ENCODE measurements around the gene ZBTB7C.

Gene ZBTB7C

GRCh38 chr18:48099481-48100164, 309.6 kb downstream of the ZBTB7C start:
- H3K27me3 ChIP-seq (ENCODE audit: control insufficient read depth in 1 of 2, insufficient read depth in 2 of 2, low read length in 2 of 2), result no peaks in the 10 kb centered on the region
- H3K9ac ChIP-seq (ENCODE audit: low read length), result no peak overlapping the region
- H3K27ac ChIP-seq (ENCODE audit: low read depth, low read length), result no peak overlapping the region
- no peaks in the 10 kb centered on the region for H3K4me1 ChIP-seq (ENCODE audit: insufficient read depth, low read length)
- no peak overlapping the region for H3K4me3 ChIP-seq (ENCODE audit: low read depth in 1 of 2, low read length in 2 of 2)
- H3K36me3 ChIP-seq (ENCODE audit: insufficient read depth, low read length), result no peaks in the 10 kb centered on the region
- no peaks in the 10 kb centered on the region for H3K9me3 ChIP-seq (ENCODE audit: low read length)

GRCh38 chr18:48098538-48098937, 310.6 kb downstream of the ZBTB7C start:
- no peaks in the 10 kb centered on the region for H3K9me3 ChIP-seq (ENCODE audit: low read length)
- no peaks in the 10 kb centered on the region for H3K36me3 ChIP-seq (ENCODE audit: insufficient read depth, low read length)
- H3K4me3 ChIP-seq (ENCODE audit: low read depth in 1 of 2, low read length in 2 of 2), result no peak overlapping the region
- no peak overlapping the region for H3K27ac ChIP-seq (ENCODE audit: low read depth, low read length)
- no peaks in the 10 kb centered on the region for H3K27me3 ChIP-seq (ENCODE audit: control insufficient read depth in 1 of 2, insufficient read depth in 2 of 2, low read length in 2 of 2)
- H3K9ac ChIP-seq (ENCODE audit: low read length), result no peak overlapping the region
- no peaks in the 10 kb centered on the region for H3K4me1 ChIP-seq (ENCODE audit: insufficient read depth, low read length)

GRCh38 chr18:48098007-48098406, 311.2 kb downstream of the ZBTB7C start:
- Histone ChIP-seq H3K4me1 (ENCODE audit: insufficient read depth, low read length) (no peaks in the 10 kb centered on the region), H3K4me3 (ENCODE audit: low read depth in 1 of 2, low read length in 2 of 2) (no peak overlapping the region), H3K27me3 (ENCODE audit: control insufficient read depth in 1 of 2, insufficient read depth in 2 of 2, low read length in 2 of 2) (no peaks in the 10 kb centered on the region), H3K27ac (ENCODE audit: low read depth, low read length) (no peak overlapping the region), H3K36me3 (ENCODE audit: insufficient read depth, low read length) (no peaks in the 10 kb centered on the region), H3K9ac (ENCODE audit: low read length) (no peak overlapping the region), H3K9me3 (ENCODE audit: low read length) (no peaks in the 10 kb centered on the region)

GRCh38 chr18:48095726-48096125, 313.5 kb downstream of the ZBTB7C start:
- H3K9ac ChIP-seq (ENCODE audit: low read length), result no peak overlapping the region
- no peak overlapping the region for H3K27ac ChIP-seq (ENCODE audit: low read depth, low read length)
- no peak overlapping the region for H3K4me3 ChIP-seq (ENCODE audit: low read depth in 1 of 2, low read length in 2 of 2)
- no peaks in the 10 kb centered on the region for H3K9me3 ChIP-seq (ENCODE audit: low read length)
- no peaks in the 10 kb centered on the region for H3K27me3 ChIP-seq (ENCODE audit: control insufficient read depth in 1 of 2, insufficient read depth in 2 of 2, low read length in 2 of 2)
- H3K4me1 ChIP-seq (ENCODE audit: insufficient read depth, low read length), result no peaks in the 10 kb centered on the region
- no peaks in the 10 kb centered on the region for H3K36me3 ChIP-seq (ENCODE audit: insufficient read depth, low read length)

- H3K4me1 ChIP-seq (ENCODE audit: insufficient read depth, low read length), result no peaks in the 10 kb centered on the region
- H3K9me3 ChIP-seq (ENCODE audit: low read length), result no peaks in the 10 kb centered on the region
- H3K9ac ChIP-seq (ENCODE audit: low read length), result no peak overlapping the region
- H3K36me3 ChIP-seq (ENCODE audit: insufficient read depth, low read length), result no peaks in the 10 kb centered on the region
- no peak overlapping the region for H3K4me3 ChIP-seq (ENCODE audit: low read depth in 1 of 2, low read length in 2 of 2)
- no peaks in the 10 kb centered on the region for H3K27me3 ChIP-seq (ENCODE audit: control insufficient read depth in 1 of 2, insufficient read depth in 2 of 2, low read length in 2 of 2)
- H3K27ac ChIP-seq (ENCODE audit: low read depth, low read length), result no peak overlapping the region
These were observed 316.1 kb downstream of the ZBTB7C start for GRCh38 chr18:48093104-48093503.

GRCh38 chr18:48091869-48092497, 317.2 kb downstream of the ZBTB7C start:
- Histone ChIP-seq H3K9ac (ENCODE audit: low read length) (no peak overlapping the region), H3K27me3 (ENCODE audit: control insufficient read depth in 1 of 2, insufficient read depth in 2 of 2, low read length in 2 of 2) (no peaks in the 10 kb centered on the region), H3K9me3 (ENCODE audit: low read length) (no peaks in the 10 kb centered on the region), H3K36me3 (ENCODE audit: insufficient read depth, low read length) (no peaks in the 10 kb centered on the region), H3K4me1 (ENCODE audit: insufficient read depth, low read length) (no peaks in the 10 kb centered on the region), H3K4me3 (ENCODE audit: low read depth in 1 of 2, low read length in 2 of 2) (no peak overlapping the region), H3K27ac (ENCODE audit: low read depth, low read length) (no peak overlapping the region)

- H3K4me3 ChIP-seq (ENCODE audit: low read depth in 1 of 2, low read length in 2 of 2), result no peak overlapping the region
- no peaks in the 10 kb centered on the region for H3K4me1 ChIP-seq (ENCODE audit: insufficient read depth, low read length)
- no peaks in the 10 kb centered on the region for H3K27me3 ChIP-seq (ENCODE audit: control insufficient read depth in 1 of 2, insufficient read depth in 2 of 2, low read length in 2 of 2)
- H3K9ac ChIP-seq (ENCODE audit: low read length), result no peak overlapping the region
- H3K36me3 ChIP-seq (ENCODE audit: insufficient read depth, low read length), result no peaks in the 10 kb centered on the region
- no peaks in the 10 kb centered on the region for H3K9me3 ChIP-seq (ENCODE audit: low read length)
- no peak overlapping the region for H3K27ac ChIP-seq (ENCODE audit: low read depth, low read length)
These were observed 318.5 kb downstream of the ZBTB7C start for GRCh38 chr18:48090702-48091101.

- Histone ChIP-seq H3K27me3 (ENCODE audit: control insufficient read depth in 1 of 2, insufficient read depth in 2 of 2, low read length in 2 of 2) (no peaks in the 10 kb centered on the region), H3K9me3 (ENCODE audit: low read length) (no peaks in the 10 kb centered on the region), H3K9ac (ENCODE audit: low read length) (no peak overlapping the region), H3K27ac (ENCODE audit: low read depth, low read length) (no peak overlapping the region), H3K4me1 (ENCODE audit: insufficient read depth, low read length) (no peaks in the 10 kb centered on the region), H3K36me3 (ENCODE audit: insufficient read depth, low read length) (no peaks in the 10 kb centered on the region), H3K4me3 (ENCODE audit: low read depth in 1 of 2, low read length in 2 of 2) (no peak overlapping the region)
These were observed 319.2 kb downstream of the ZBTB7C start for GRCh38 chr18:48090021-48090420.

- Histone ChIP-seq H3K4me3 (ENCODE audit: low read depth in 1 of 2, low read length in 2 of 2) (no peak overlapping the region), H3K9me3 (ENCODE audit: low read length) (no peaks in the 10 kb centered on the region), H3K36me3 (ENCODE audit: insufficient read depth, low read length) (no peaks in the 10 kb centered on the region), H3K27ac (ENCODE audit: low read depth, low read length) (no peak overlapping the region), H3K9ac (ENCODE audit: low read length) (no peak overlapping the region), H3K27me3 (ENCODE audit: control insufficient read depth in 1 of 2, insufficient read depth in 2 of 2, low read length in 2 of 2) (no peaks in the 10 kb centered on the region), H3K4me1 (ENCODE audit: insufficient read depth, low read length) (no peaks in the 10 kb centered on the region)
These were observed 323.2 kb downstream of the ZBTB7C start for GRCh38 chr18:48085781-48086487.

- H3K36me3 ChIP-seq (ENCODE audit: insufficient read depth, low read length), result no peaks in the 10 kb centered on the region
- no peak overlapping the region for H3K4me3 ChIP-seq (ENCODE audit: low read depth in 1 of 2, low read length in 2 of 2)
- H3K27ac ChIP-seq (ENCODE audit: low read depth, low read length), result no peak overlapping the region
- H3K9ac ChIP-seq (ENCODE audit: low read length), result no peak overlapping the region
- H3K27me3 ChIP-seq (ENCODE audit: control insufficient read depth in 1 of 2, insufficient read depth in 2 of 2, low read length in 2 of 2), result no peaks in the 10 kb centered on the region
- no peaks in the 10 kb centered on the region for H3K4me1 ChIP-seq (ENCODE audit: insufficient read depth, low read length)
- no peaks in the 10 kb centered on the region for H3K9me3 ChIP-seq (ENCODE audit: low read length)
These were observed 324.3 kb downstream of the ZBTB7C start for GRCh38 chr18:48084858-48085257.

GRCh38 chr18:48084041-48084757, 325.0 kb downstream of the ZBTB7C start:
- Histone ChIP-seq H3K4me1 (ENCODE audit: insufficient read depth, low read length) (no peaks in the 10 kb centered on the region), H3K9me3 (ENCODE audit: low read length) (no peaks in the 10 kb centered on the region), H3K4me3 (ENCODE audit: low read depth in 1 of 2, low read length in 2 of 2) (no peak overlapping the region), H3K9ac (ENCODE audit: low read length) (no peak overlapping the region), H3K27ac (ENCODE audit: low read depth, low read length) (no peak overlapping the region), H3K27me3 (ENCODE audit: control insufficient read depth in 1 of 2, insufficient read depth in 2 of 2, low read length in 2 of 2) (no peaks in the 10 kb centered on the region), H3K36me3 (ENCODE audit: insufficient read depth, low read length) (no peaks in the 10 kb centered on the region)
